Nucleus accumbens (tissue), 56 donors: Measurements from ENCODE around the gene AFMID.
A peak's percentile ranks its signal among the peaks of the same experiment; 100 is the strongest.

ENCODE experiments used
- DNase-seq, 56 donors: peaks; one replicate each; lab custom pipeline; 2025; lab: John Stamatoyannopoulos, UW

AFMID gene

GRCh38 chr17:78214016-78214705 is 27.0 kb downstream of the AFMID start, which contains the start of gene BIRC5:
TSS of gene BIRC5 (plus strand) at chr17:78214253. CDS start at chr17:78214317, 64 bp downstream.
- peak in 54 of 56 donors; percentile 43 to 93 (median 75) for DNase-seq

- no peak for DNase-seq
These were observed 27.5 kb downstream of the AFMID start for GRCh38 chr17:78214706-78215061.

- no peak for DNase-seq
These were observed 32.4 kb downstream of the AFMID start for GRCh38 chr17:78219396-78220150.

- no peak for DNase-seq
These were observed 35.9 kb downstream of the AFMID start for GRCh38 chr17:78223061-78223460.

GRCh38 chr17:78223765-78224164 is 36.6 kb downstream of the AFMID start:
- DNase-seq: no peak

GRCh38 chr17:78224231-78225087 is 37.3 kb downstream of the AFMID start:
- DNase-seq: peak in 28 of 56 donors; percentile 28 to 76 (median 57)

- peak in 8 of 56 donors; percentile 11 to 49 (median 24) for DNase-seq
These were observed 38.1 kb downstream of the AFMID start for GRCh38 chr17:78225088-78225865.

- no peak for DNase-seq
These were observed 39.0 kb downstream of the AFMID start for GRCh38 chr17:78226055-78226758.

- peak in 1 of 56 donors; percentile 15 for DNase-seq
These were observed 39.7 kb downstream of the AFMID start for GRCh38 chr17:78226759-78227454.

GRCh38 chr17:78227455-78227916 is 40.3 kb downstream of the AFMID start:
- DNase-seq: peak in 41 of 56 donors; percentile 8 to 78 (median 47)

GRCh38 chr17:78228176-78228575 is 41.0 kb downstream of the AFMID start:
- DNase-seq: no peak

GRCh38 chr17:78230252-78230962 is 43.2 kb downstream of the AFMID start:
- DNase-seq: no peak

- DNase-seq: peak in 25 of 56 donors; percentile 15 to 67 (median 39)
These were observed 44.1 kb downstream of the AFMID start, which contains the start of gene TMEM235 for GRCh38 chr17:78230996-78231935. TSS of gene TMEM235 (plus strand) at chr17:78231631. CDS start at chr17:78232024, 393 bp downstream.

GRCh38 chr17:78231991-78232858 is 45.1 kb downstream of the AFMID start:
- peak in 5 of 56 donors; percentile 33 to 53 (median 49) for DNase-seq

GRCh38 chr17:78232859-78233173 is 45.7 kb downstream of the AFMID start:
- peak in 12 of 56 donors; percentile 18 to 53 (median 37) for DNase-seq

GRCh38 chr17:78233678-78234077 is 46.5 kb downstream of the AFMID start:
- DNase-seq: no peak
